ENCODE results near the gene CCDC191.

The CCDC191 gene

GRCh38 chr3:113966172-113966571, 90.2 kb downstream of the CCDC191 start:
- no peaks in the 10 kb centered on the region for H3K4me1 ChIP-seq (ENCODE audit: control insufficient read depth, insufficient read depth, low read length)
- H3K9me3 ChIP-seq (ENCODE audit: control insufficient read depth, insufficient read depth, low read depth, low read length) = no peaks in the 10 kb centered on the region
- CTCF ChIA-PET = no interaction called here
- TF ChIP-seq GLIS2 (tag by site-specific recombination; IDR thresholded peaks at IDR 0.05) = no peak
- no peak for TF ChIP-seq ZNF16 (tag by site-specific recombination; IDR thresholded peaks at IDR 0.05; ENCODE audit: low read depth)
- no peak for TF ChIP-seq ZNF510 (tag by site-specific recombination; IDR thresholded peaks at IDR 0.05; ENCODE audit: insufficient replicate concordance)
- TF ChIP-seq ZNF362 (tag by site-specific recombination; IDR thresholded peaks at IDR 0.05) = no peak
- no peak for TF ChIP-seq ZBTB26 (tag by site-specific recombination; optimal IDR thresholded peaks at IDR 0.05)
- no peak for TF ChIP-seq ZNF155 (tag by site-specific recombination; IDR thresholded peaks at IDR 0.05)
- no peak for TF ChIP-seq GFI1B (tag by site-specific recombination; IDR thresholded peaks at IDR 0.05)
- TF ChIP-seq ZNF777 (tag by site-specific recombination; IDR thresholded peaks at IDR 0.05; ENCODE audit: borderline replicate concordance) = no peak
- no peak for TF ChIP-seq ZNF610 (tag by site-specific recombination; IDR thresholded peaks at IDR 0.05; ENCODE audit: borderline replicate concordance)
- no peak for TF ChIP-seq SP7 (tag by site-specific recombination; IDR thresholded peaks at IDR 0.05)
- no peak for TF ChIP-seq ZNF707 (tag by site-specific recombination; IDR thresholded peaks at IDR 0.05)
- no peak for TF ChIP-seq ZNF521 (tag by site-specific recombination; IDR thresholded peaks at IDR 0.05)
- no peak for TF ChIP-seq ZNF416 (tag by site-specific recombination; IDR thresholded peaks at IDR 0.05)
- POLR2A ChIA-PET = no interaction called here
- peaks cover 0 to 5% of the 10 kb centered on the region in 2 experiments; a peak in 1 of 3 replicates for H3K36me3 ChIP-seq (ENCODE audit: control insufficient read depth in 2 of 2, insufficient read depth in 1 of 2, low read length in 2 of 2)
- H3K4me3 ChIP-seq (ENCODE audit: low read depth, low read length) = no peak overlapping the region
- H3K27ac ChIP-seq (ENCODE audit: extremely low read depth, low read depth, low read length) = no peak overlapping the region

GRCh38 chr3:113963879-113964278, 92.4 kb downstream of the CCDC191 start:
- CTCF ChIA-PET = interaction anchor here (0.6 kb wide), 1 partner anchor 218 kb away, joined by 3 read pairs; no protein-coding TSS in a partner anchor

GRCh38 chr3:113954091-113954685, 102.1 kb downstream of the CCDC191 start:
- POLR2A ChIA-PET = interaction anchor here (1.1 kb wide), 1 partner anchor 115 kb away, joined by 3 read pairs; the partner anchor contains the start of gene GRAMD1C
- Histone ChIP-seq H3K36me3 (ENCODE audit: control insufficient read depth in 2 of 2, insufficient read depth in 1 of 2, low read length in 2 of 2) (peaks cover 0 to 42% of the 10 kb centered on the region in 2 experiments; a peak in 1 of 3 replicates), H3K9me3 (ENCODE audit: control insufficient read depth, insufficient read depth, low read depth, low read length) (no peaks in the 10 kb centered on the region), H3K4me1 (ENCODE audit: control insufficient read depth, insufficient read depth, low read length) (no peaks in the 10 kb centered on the region), H3K27ac (ENCODE audit: extremely low read depth, low read depth, low read length) (no peak overlapping the region), H3K4me3 (ENCODE audit: low read depth, low read length) (no peak overlapping the region)
- CTCF ChIA-PET = interaction anchor here (0.7 kb wide), 1 partner anchor 647 kb away, joined by 3 read pairs; no protein-coding TSS in a partner anchor
- TF ChIP-seq ZFP37 (tag by site-specific recombination; IDR thresholded peaks at IDR 0.05) (no peak), ZNF274 (IDR thresholded peaks at IDR 0.05; ENCODE audit: low read length) (no peak), ZNF274 (tag by site-specific recombination; IDR thresholded peaks at IDR 0.05; ENCODE audit: borderline replicate concordance) (no peak), YY2 (tag by site-specific recombination; IDR thresholded peaks at IDR 0.05) (no peak), ZNF791 (tag by site-specific recombination; IDR thresholded peaks at IDR 0.05) (no peak), ZNF214 (tag by site-specific recombination; IDR thresholded peaks at IDR 0.05; ENCODE audit: borderline replicate concordance) (no peak), ZNF175 (tag by site-specific recombination; IDR thresholded peaks at IDR 0.05) (no peak), ZNF670 (tag by site-specific recombination; IDR thresholded peaks at IDR 0.05; ENCODE audit: low read depth) (no peak), ZNF292 (tag by site-specific recombination; IDR thresholded peaks at IDR 0.05; ENCODE audit: borderline replicate concordance, low read depth) (no peak), ZNF354C (tag by site-specific recombination; IDR thresholded peaks at IDR 0.05; ENCODE audit: borderline replicate concordance, low read depth) (no peak)

More at GRCh38 chr3:113963879-113964278, 92.4 kb downstream of the CCDC191 start:
- POLR2A ChIA-PET = no interaction called here
- peaks cover 0 to 18% of the 10 kb centered on the region in 2 experiments; a peak in 1 of 3 replicates for H3K36me3 ChIP-seq (ENCODE audit: control insufficient read depth in 2 of 2, insufficient read depth in 1 of 2, low read length in 2 of 2)
- H3K9me3 ChIP-seq (ENCODE audit: control insufficient read depth, insufficient read depth, low read depth, low read length) = no peaks in the 10 kb centered on the region
- H3K4me1 ChIP-seq (ENCODE audit: control insufficient read depth, insufficient read depth, low read length) = no peaks in the 10 kb centered on the region
- H3K4me3 ChIP-seq (ENCODE audit: low read depth, low read length) = no peak overlapping the region
- TF ChIP-seq ZNF404 (tag by site-specific recombination; IDR thresholded peaks at IDR 0.05) (no peak), ZNF155 (tag by site-specific recombination; IDR thresholded peaks at IDR 0.05) (no peak)
- no peak overlapping the region for H3K27ac ChIP-seq (ENCODE audit: extremely low read depth, low read depth, low read length)
